K562 (cell line): ENCODE results near the gene DGCR8. TPM values are rescaled to one million over a fixed set of nuclear protein-coding genes. Genes with fewer than 3 reads are reported as not detected.

ENCODE experiments used
- PRMT5 ChIP-seq: sonication (generic); formaldehyde crosslinking; IDR thresholded peaks from 2 replicates; pipeline ENCODE4 v1.5.0; 2020; ENCODE audit warnings: missing genetic modification reagents
- polyA plus RNA-seq, 8 experiments: library from polyadenylated mRNA; depleted of rRNA in 4 of 8; stranded (reverse) in 5 of 8; unstranded in 3 of 8; fragments of >200 nt; fragmentation: Nextera tagmentation in 2 of 8; fragmentation: Illumina TruSeq in 1 of 8; extraction: Ambion mirVana in 2 of 8; extraction: Trizol in 1 of 8; gene quantifications; 2 replicates each; pipeline versions ENCODE4 v1.2.1 to v1.2.3, GENCODE V29; 2011 to 2014; ENCODE audit warnings: inconsistent platforms in 1 of 8, missing spikeins in 1 of 8
- total RNA-seq, 7 experiments: library from RNA; depleted of rRNA in 6 of 7; stranded (reverse); fragments of >200 nt in 6 of 7; fragmentation: Illumina TruSeq in 2 of 7; extraction: Trizol in 2 of 7; gene quantifications; 2 replicates each; pipeline versions ENCODE4 v1.2.1 to v1.2.3, GENCODE V29; 2011 to 2021; ENCODE audit warnings: low replicate concordance in 1 of 7
- TF ChIP-seq, protein P1 (sequence below), 2 experiments: fragments of 450-650 bp in 1 of 2; sonication (generic) in 1 of 2; formaldehyde crosslinking in 1 of 2; IDR thresholded peaks; 2 replicates each; pipeline versions ENCODE4 v1.7.1 to v1.9.0; 2016 to 2022; ENCODE audit warnings: inconsistent platforms in 1 of 2, mild to moderate bottlenecking in 1 of 2, missing genetic modification reagents in 1 of 2

Gene DGCR8
- total and polyA plus RNA-seq, 9 of the 15 experiments (the other 6 are each of a cell fraction or from before 2014, with no cell fraction given), result 5.9 to 144 (median 80.1) TPM

DNA sequence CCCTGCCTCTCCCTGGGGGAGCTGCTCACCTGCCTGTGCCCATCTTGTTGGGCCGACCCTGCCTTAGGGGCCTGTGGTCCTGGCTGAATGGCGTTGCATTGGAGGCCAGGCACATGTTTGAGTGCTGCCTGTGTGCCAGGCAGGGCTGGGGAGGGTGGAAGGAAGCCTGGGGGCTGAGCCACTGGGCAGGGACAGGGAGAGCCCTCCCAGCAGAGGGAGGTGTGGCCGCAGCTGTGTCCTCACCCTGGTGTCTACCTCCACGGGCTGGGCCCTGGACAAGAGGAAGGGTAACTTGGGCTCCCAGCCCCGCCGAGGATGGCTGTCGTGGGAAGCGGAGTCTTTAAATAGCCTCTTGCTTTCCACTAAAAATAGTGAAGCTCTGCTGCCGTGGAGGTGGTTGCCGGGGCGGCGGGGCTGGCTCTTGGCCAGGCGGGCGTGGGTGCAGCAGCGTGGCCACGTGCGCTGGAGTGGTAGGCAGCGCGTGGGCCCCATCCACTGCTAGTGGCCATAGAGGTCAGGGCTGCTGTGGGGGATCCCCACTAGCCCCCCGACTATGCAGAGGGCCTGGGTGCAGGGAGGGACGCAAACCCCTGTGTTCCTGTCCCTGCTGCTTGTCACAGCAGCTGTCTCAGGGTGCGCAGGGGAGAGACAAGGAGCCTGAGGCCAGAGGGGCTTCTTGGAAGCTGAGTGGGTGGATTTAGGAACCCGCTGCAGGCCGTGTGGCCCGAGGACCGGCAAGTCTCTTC lies 57.8 kb downstream of the DGCR8 start (continued):
- TF ChIP-seq, protein P1, sequence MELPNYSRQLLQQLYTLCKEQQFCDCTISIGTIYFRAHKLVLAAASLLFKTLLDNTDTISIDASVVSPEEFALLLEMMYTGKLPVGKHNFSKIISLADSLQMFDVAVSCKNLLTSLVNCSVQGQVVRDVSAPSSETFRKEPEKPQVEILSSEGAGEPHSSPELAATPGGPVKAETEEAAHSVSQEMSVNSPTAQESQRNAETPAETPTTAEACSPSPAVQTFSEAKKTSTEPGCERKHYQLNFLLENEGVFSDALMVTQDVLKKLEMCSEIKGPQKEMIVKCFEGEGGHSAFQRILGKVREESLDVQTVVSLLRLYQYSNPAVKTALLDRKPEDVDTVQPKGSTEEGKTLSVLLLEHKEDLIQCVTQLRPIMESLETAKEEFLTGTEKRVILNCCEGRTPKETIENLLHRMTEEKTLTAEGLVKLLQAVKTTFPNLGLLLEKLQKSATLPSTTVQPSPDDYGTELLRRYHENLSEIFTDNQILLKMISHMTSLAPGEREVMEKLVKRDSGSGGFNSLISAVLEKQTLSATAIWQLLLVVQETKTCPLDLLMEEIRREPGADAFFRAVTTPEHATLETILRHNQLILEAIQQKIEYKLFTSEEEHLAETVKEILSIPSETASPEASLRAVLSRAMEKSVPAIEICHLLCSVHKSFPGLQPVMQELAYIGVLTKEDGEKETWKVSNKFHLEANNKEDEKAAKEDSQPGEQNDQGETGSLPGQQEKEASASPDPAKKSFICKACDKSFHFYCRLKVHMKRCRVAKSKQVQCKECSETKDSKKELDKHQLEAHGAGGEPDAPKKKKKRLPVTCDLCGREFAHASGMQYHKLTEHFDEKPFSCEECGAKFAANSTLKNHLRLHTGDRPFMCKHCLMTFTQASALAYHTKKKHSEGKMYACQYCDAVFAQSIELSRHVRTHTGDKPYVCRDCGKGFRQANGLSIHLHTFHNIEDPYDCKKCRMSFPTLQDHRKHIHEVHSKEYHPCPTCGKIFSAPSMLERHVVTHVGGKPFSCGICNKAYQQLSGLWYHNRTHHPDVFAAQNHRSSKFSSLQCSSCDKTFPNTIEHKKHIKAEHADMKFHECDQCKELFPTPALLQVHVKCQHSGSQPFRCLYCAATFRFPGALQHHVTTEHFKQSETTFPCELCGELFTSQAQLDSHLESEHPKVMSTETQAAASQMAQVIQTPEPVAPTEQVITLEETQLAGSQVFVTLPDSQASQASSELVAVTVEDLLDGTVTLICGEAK (IDR thresholded peaks at IDR 0.05), result no peak
- TF ChIP-seq, protein P1 (CRISPR knock-in tag; IDR thresholded peaks at IDR 0.05), result peak; percentile 53
- 0 out of 2 replicates have a peak, but pooled peaks have one; percentile 53 for TF ChIP-seq PRMT5 (CRISPR knock-in tag)
